SJSA1 (cell line): ENCODE measurements around the gene FBXO42. TPM values are rescaled to one million over a fixed set of nuclear protein-coding genes. Genes with fewer than 3 reads are reported as not detected.

Experiments used
- total RNA-seq: library from RNA; depleted of rRNA; stranded (reverse); fragments of >200 nt; shearing (Covaris generic); gene quantifications from 2 replicates; pipeline ENCODE4 v1.2.3, GENCODE V29; 2014; rRNA removed

The FBXO42 gene
- total RNA-seq, 1 experiment from 2014 or later, result 20.0 TPM

Other genes with a start within 250 kb of the FBXO42 start
- gene EPHA2, start 196.4 kb downstream of the FBXO42 start, total RNA-seq, result 44.0 and 51.0 TPM in 2 replicates
- 3.8 and 10.7 TPM in 2 replicates for gene ARHGEF19, start 139.8 kb downstream of the FBXO42 start, total RNA-seq
- 2.2 and 14.8 TPM in 2 replicates for gene CPLANE2, start 115.3 kb downstream of the FBXO42 start, total RNA-seq
- 97.4 and 141 TPM in 2 replicates for gene SZRD1, start 14.8 kb upstream of the FBXO42 start, total RNA-seq
- not detected in 2 replicates for gene SPATA21, start 84.9 kb upstream of the FBXO42 start, total RNA-seq
- 129 and 138 TPM in 2 replicates for gene NECAP2, start 88.2 kb upstream of the FBXO42 start, total RNA-seq
- under 0.01 and 294 TPM in 2 replicates for gene RNU1-1, start 161.8 kb upstream of the FBXO42 start, total RNA-seq